Adrenal gland (tissue), 12 donors: Measurements from ENCODE around the gene CCDC187. TPM values are rescaled to one million over a fixed set of nuclear protein-coding genes. Genes with fewer than 3 reads are reported as not detected.

ENCODE experiments used
- DNase-seq, 7 donors: peaks; one replicate each; pipeline ENCODE4 v3.0.0-alpha.2; 2019 to 2020
- H3K27ac ChIP-seq, 5 donors: fragments of 200-600 bp; sonication (generic) in 4 of 5; 1 replicate in 3 of 5; 2 replicates in 2 of 5; pipeline versions ENCODE4 v1.5.1 to v1.8.0; 2016 to 2020; ENCODE audit warnings: mild to moderate bottlenecking in 1 of 5
- H3K27me3 ChIP-seq: fragments of 200-600 bp; 2 replicates; pipeline ENCODE4 v1.8.0; 2021
- H3K36me3 ChIP-seq, 2 donors: fragments of 200-600 bp; replicated peaks in 1 of 2; 1 replicate in 1 of 2; 2 replicates in 1 of 2; pipeline versions ENCODE4 v1.5.1 to v1.8.0; 2018 to 2022
- H3K4me1 ChIP-seq, 2 donors: fragments of 200-600 bp; replicated peaks in 1 of 2; 1 replicate in 1 of 2; 2 replicates in 1 of 2; pipeline versions ENCODE4 v1.5.1 to v1.8.0; 2018 to 2021
- H3K4me3 ChIP-seq, 4 donors: fragments of 200-600 bp; sonication (generic) in 3 of 4; one replicate each; pipeline ENCODE4 v1.5.1; 2016 to 2018
- H3K9me3 ChIP-seq, 3 donors: fragments of 200-600 bp; sonication (generic) in 1 of 3; replicated peaks in 1 of 3; 1 replicate in 2 of 3; 2 replicates in 1 of 3; pipeline versions ENCODE4 v1.5.1 to v1.8.0; 2016 to 2021
- CTCF ChIP-seq, 6 experiments: fragments of 450-650 bp in 4 of 6; fragments of 200-600 bp in 2 of 6; sonication (generic) in 1 of 6; IDR thresholded peaks; 1 replicate in 5 of 6; 2 replicates in 1 of 6; pipeline versions ENCODE4 v1.5.1 to v1.8.0; 2016 to 2021; ENCODE audit warnings: antibody characterized with exemption in 6 of 6, mild to moderate bottlenecking in 2 of 6, moderate library complexity in 1 of 6
- POLR2A ChIP-seq, 2 donors: fragments of 450-650 bp; IDR thresholded peaks; one replicate each; pipeline ENCODE4 v1.6.1; 2017; ENCODE audit warnings: antibody characterized with exemption in 2 of 2, mild to moderate bottlenecking in 2 of 2, moderate library complexity in 1 of 2
- WGBS, 4 donors: extraction: QIAGEN DNeasy Blood & Tissue Kit in 2 of 4; methylation state at CpG; one replicate each; pipeline versions ENCODE4 v1.1.5 to v1.1.7; 2013 to 2017; 5-methylcytosine and 5-hydroxymethylcytosine counted together
- intact Hi-C, 2 donors: fragments of 100-400 bp; cut with DNase I; formaldehyde crosslinking; loops; one replicate each; pipeline versions ENCODE4 v1.14.1 to v1.15.0; 2022 to 2023
- polyA plus RNA-seq, 3 donors: library from polyadenylated mRNA; stranded (reverse); fragments of 200-250 nt in 2 of 3; fragments of 350-450 nt in 1 of 3; fragmentation: Illumina TruSeq in 1 of 3; extraction: RNeasy Lipid Tissue Mini Kit (QIAGEN cat#74804) in 1 of 3; gene quantifications; one replicate each; pipeline ENCODE4 v1.2.3, GENCODE V29; 2013 to 2014
- total RNA-seq, 9 donors: library from RNA; depleted of rRNA in 4 of 9; stranded (reverse); fragments of >200 nt in 4 of 9; fragments of 120-200 nt in 1 of 9; fragmentation: NEBNext Ultra II Directional in 1 of 9; extraction: Animal tissue kit (Norgen Biotek cat#: 25700) in 1 of 9; gene quantifications; one replicate each; pipeline versions ENCODE4 v1.1.0 to v1.2.4, GENCODE V29; 2013 to 2023
- donor health status: healthy with polysubstance abuse.
- donor health status: Bipolar disorder and iron deficiency.
- donor health status: DM: yes; HTN: yes; CAD: no.
- donor health status: DM: no; HTN: no; CAD: no.
- donor health status: DM: no; HTN: no; CAD: no.
- donor health status: DM: yes; HTN: yes; CAD: no.

The CCDC187 gene
- total and polyA plus RNA-seq, 12 donors, result under 0.01 to 0.44 (median 0.08) TPM; not detected in 1

GRCh38 chr9:136232969-136233368 lies 70.9 kb downstream of the CCDC187 start:
- no peak for TF ChIP-seq CTCF (IDR thresholded peaks at IDR 0.05)
- TF ChIP-seq POLR2A (IDR thresholded peaks at IDR 0.05), result no peak
- DNase-seq, result no peak
- Histone ChIP-seq H3K27me3 (no peaks in the 10 kb centered on the region), H3K27ac (no peak overlapping the region), H3K9me3 (no peaks in the 10 kb centered on the region), H3K4me3 (no peak overlapping the region), H3K4me1 (no peaks in the 10 kb centered on the region), H3K36me3 (peaks cover 0 to 6% of the 10 kb centered on the region in 2 donors)
- 71 to 74% (median 72%) methylated on average over 8 to 10 of the region's 10 CpGs for WGBS, 4 donors
- intact Hi-C loops, result no loop called here

GRCh38 chr9:136231478-136232297 lies 72.2 kb downstream of the CCDC187 start:
- intact Hi-C loops, result no loop called here
- Histone ChIP-seq H3K9me3 (no peaks in the 10 kb centered on the region), H3K4me3 (no peak overlapping the region), H3K27me3 (no peaks in the 10 kb centered on the region), H3K27ac (peak overlapping the region in 1 of 5 donors; percentile 26), H3K36me3 (peaks cover 0 to 6% of the 10 kb centered on the region in 2 donors), H3K4me1 (no peaks in the 10 kb centered on the region)
- TF ChIP-seq POLR2A (IDR thresholded peaks at IDR 0.05) (no peak), CTCF (IDR thresholded peaks at IDR 0.05) (no peak)
- no peak for DNase-seq
- 74 to 87% (median 80%) methylated on average over 27 to 31 of the region's 31 CpGs for WGBS, 4 donors

- H3K27ac ChIP-seq, result no peak overlapping the region
- no peaks in the 10 kb centered on the region for H3K9me3 ChIP-seq
- TF ChIP-seq POLR2A (IDR thresholded peaks at IDR 0.05) (no peak), CTCF (IDR thresholded peaks at IDR 0.05) (no peak)
- peaks cover 0 to 6% of the 10 kb centered on the region in 2 donors for H3K36me3 ChIP-seq
- no peaks in the 10 kb centered on the region for H3K27me3 ChIP-seq
- intact Hi-C loops, result no loop called here
- WGBS, 4 donors, result 91 to 97% (median 96%) methylated on average over 9 of the region's 9 CpGs
- H3K4me3 ChIP-seq, result no peak overlapping the region
- no peaks in the 10 kb centered on the region for H3K4me1 ChIP-seq
- DNase-seq, result no peak
Observed at GRCh38 chr9:136230773-136231172, 73.1 kb downstream of the CCDC187 start.

- Histone ChIP-seq H3K9me3 (no peaks in the 10 kb centered on the region), H3K4me1 (no peaks in the 10 kb centered on the region), H3K27me3 (no peaks in the 10 kb centered on the region), H3K27ac (no peak overlapping the region), H3K36me3 (peaks cover 0 to 3% of the 10 kb centered on the region in 2 donors), H3K4me3 (no peak overlapping the region)
- 91 to 97% (median 94%) methylated on average over 10 of the region's 10 CpGs for WGBS, 4 donors
- DNase-seq, result no peak
- TF ChIP-seq POLR2A (IDR thresholded peaks at IDR 0.05) (no peak), CTCF (IDR thresholded peaks at IDR 0.05) (no peak)
- intact Hi-C loops, result no loop called here
Observed at GRCh38 chr9:136230365-136230764, 73.5 kb downstream of the CCDC187 start.
